Right kidney (tissue), 1 donor: ENCODE measurements around the gene CFAP46.
"Not testable (repeated sequence)": the region's sequence is repeated elsewhere in the genome, so short reads cannot be mapped to it uniquely, and the experiment has no call there.

ENCODE experiments used
- DNase-seq: peaks from one replicate; pipeline ENCODE4 v3.0.0-alpha.2; 2016

The CFAP46 gene

GRCh38 chr10:132826524-132827422 lies 115.6 kb downstream of the CFAP46 start:
- no peak for DNase-seq

- DNase-seq: not testable (repeated sequence)
Measured at GRCh38 chr10:132825783-132826523, 116.4 kb downstream of the CFAP46 start.

- DNase-seq: no peak
Measured at GRCh38 chr10:132820056-132820455, 122.3 kb downstream of the CFAP46 start.

- DNase-seq: no peak
Measured at GRCh38 chr10:132817701-132818211, 124.6 kb downstream of the CFAP46 start.

GRCh38 chr10:132816718-132817117 lies 125.7 kb downstream of the CFAP46 start:
- DNase-seq: no peak

GRCh38 chr10:132815168-132815857 lies 127.1 kb downstream of the CFAP46 start:
- no peak for DNase-seq

GRCh38 chr10:132814469-132814856 lies 127.9 kb downstream of the CFAP46 start:
- DNase-seq: no peak

GRCh38 chr10:132813560-132814468 lies 128.6 kb downstream of the CFAP46 start:
- no peak for DNase-seq

GRCh38 chr10:132813001-132813401 lies 129.4 kb downstream of the CFAP46 start:
- no peak for DNase-seq

GRCh38 chr10:132812520-132812919 lies 129.8 kb downstream of the CFAP46 start:
- DNase-seq: no peak

GRCh38 chr10:132811891-132812481 lies 130.4 kb downstream of the CFAP46 start:
- DNase-seq: no peak

- DNase-seq: no peak
Measured at GRCh38 chr10:132810807-132811700, 131.3 kb downstream of the CFAP46 start.

GRCh38 chr10:132810141-132810806 lies 132.1 kb downstream of the CFAP46 start:
- no peak for DNase-seq

GRCh38 chr10:132809232-132810140 lies 132.9 kb downstream of the CFAP46 start:
- DNase-seq: no peak

GRCh38 chr10:132808383-132809231 lies 133.8 kb downstream of the CFAP46 start:
- DNase-seq: no peak

GRCh38 chr10:132807621-132808049 lies 134.7 kb downstream of the CFAP46 start:
- no peak for DNase-seq

- DNase-seq: no peak
Measured at GRCh38 chr10:132806561-132807003, 135.8 kb downstream of the CFAP46 start.
